ENCODE measurements around the gene UBE2E2.

Gene UBE2E2

DNA sequence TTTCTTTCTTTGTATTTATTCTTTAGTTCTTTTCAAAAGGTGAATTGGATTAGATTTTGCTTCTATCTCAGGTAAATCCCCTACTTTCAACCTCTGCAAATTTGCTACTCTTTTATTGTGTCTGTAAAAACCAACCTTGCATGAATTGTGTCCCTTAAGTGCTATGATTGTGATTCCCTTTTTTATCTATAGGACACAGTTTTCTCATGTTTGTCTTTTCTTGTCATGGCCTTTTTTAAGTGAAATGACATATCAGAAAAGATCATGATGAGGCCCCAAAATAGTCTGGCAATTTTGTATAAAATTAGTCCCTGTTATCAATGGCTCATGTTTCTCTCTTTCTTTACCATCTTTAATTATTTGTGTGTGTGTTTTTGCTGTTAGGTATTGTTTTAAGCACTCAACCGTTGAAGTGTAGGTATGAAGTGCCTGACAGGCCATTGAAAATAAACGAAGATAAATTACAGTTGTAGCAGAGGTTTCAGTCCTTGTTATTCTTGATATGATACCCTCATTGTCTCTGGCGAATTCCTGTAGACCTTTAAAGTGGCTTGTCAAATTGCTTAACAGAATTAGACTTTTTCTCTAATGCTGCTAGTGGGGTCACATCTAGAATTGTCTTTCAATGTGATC is 184.3 kb downstream of the UBE2E2 start:
- ATAC-seq, result no peak
- TF ChIP-seq SNAI2 (CRISPR knock-in tag; IDR thresholded peaks at IDR 0.05), result no peak
- TF ChIP-seq ARNTL (CRISPR knock-in tag; IDR thresholded peaks at IDR 0.05; ENCODE audit: borderline replicate concordance, low read depth), result no peak
- no peak for TF ChIP-seq ZFP3 (CRISPR knock-in tag; IDR thresholded peaks at IDR 0.05)
- TF ChIP-seq TCF4 (CRISPR knock-in tag; IDR thresholded peaks at IDR 0.05; ENCODE audit: borderline replicate concordance), result no peak
- TF ChIP-seq ESRRG (CRISPR knock-in tag; IDR thresholded peaks at IDR 0.05), result no peak
- TF ChIP-seq BACH2 (CRISPR knock-in tag; IDR thresholded peaks at IDR 0.05; ENCODE audit: borderline replicate concordance), result no peak

DNA sequence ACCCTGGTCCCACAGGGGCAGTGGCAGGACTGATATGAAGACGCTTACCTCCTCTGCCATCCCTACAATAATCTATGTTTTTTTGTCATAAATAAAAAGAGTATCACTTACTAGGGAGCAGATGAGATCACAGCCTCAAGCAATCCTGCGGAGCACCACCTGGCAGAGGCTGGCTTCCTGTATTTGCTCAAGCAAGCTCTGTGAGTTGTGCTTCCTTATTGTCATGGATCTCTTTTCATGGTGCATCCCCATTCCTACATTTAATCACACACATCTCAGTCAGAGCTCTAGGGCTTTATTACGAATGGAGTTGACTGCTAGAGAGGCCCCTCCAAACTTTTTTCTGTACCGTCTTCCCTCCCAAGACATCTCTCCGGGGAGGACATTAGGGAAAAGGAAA is 186.0 kb downstream of the UBE2E2 start:
- TF ChIP-seq ZNF565 (CRISPR knock-in tag; conservative IDR thresholded peaks at IDR 0.05; ENCODE audit: low read depth), result no peak
- no peak for TF ChIP-seq ZFP30 (CRISPR knock-in tag; IDR thresholded peaks at IDR 0.05)
- no peak for TF ChIP-seq ESRRG (CRISPR knock-in tag; IDR thresholded peaks at IDR 0.05)
- no peak for TF ChIP-seq BACH2 (CRISPR knock-in tag; IDR thresholded peaks at IDR 0.05; ENCODE audit: borderline replicate concordance)
- no peak for TF ChIP-seq PPARA (CRISPR knock-in tag; IDR thresholded peaks at IDR 0.05; ENCODE audit: borderline replicate concordance)
- TF ChIP-seq ZNF70 (CRISPR knock-in tag; IDR thresholded peaks at IDR 0.05), result no peak
- no peak for TF ChIP-seq OSR1 (CRISPR knock-in tag; IDR thresholded peaks at IDR 0.05)
- no peak for TF ChIP-seq ISL1 (CRISPR knock-in tag; IDR thresholded peaks at IDR 0.05)
- TF ChIP-seq TOX (CRISPR knock-in tag; IDR thresholded peaks at IDR 0.05; ENCODE audit: borderline replicate concordance), result no peak
- TF ChIP-seq, protein P1, sequence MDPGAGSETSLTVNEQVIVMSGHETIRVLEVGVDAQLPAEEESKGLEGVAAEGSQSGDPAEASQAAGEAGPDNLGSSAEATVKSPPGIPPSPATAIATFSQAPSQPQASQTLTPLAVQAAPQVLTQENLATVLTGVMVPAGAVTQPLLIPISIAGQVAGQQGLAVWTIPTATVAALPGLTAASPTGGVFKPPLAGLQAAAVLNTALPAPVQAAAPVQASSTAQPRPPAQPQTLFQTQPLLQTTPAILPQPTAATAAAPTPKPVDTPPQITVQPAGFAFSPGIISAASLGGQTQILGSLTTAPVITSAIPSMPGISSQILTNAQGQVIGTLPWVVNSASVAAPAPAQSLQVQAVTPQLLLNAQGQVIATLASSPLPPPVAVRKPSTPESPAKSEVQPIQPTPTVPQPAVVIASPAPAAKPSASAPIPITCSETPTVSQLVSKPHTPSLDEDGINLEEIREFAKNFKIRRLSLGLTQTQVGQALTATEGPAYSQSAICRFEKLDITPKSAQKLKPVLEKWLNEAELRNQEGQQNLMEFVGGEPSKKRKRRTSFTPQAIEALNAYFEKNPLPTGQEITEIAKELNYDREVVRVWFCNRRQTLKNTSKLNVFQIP (CRISPR knock-in tag; IDR thresholded peaks at IDR 0.05; ENCODE audit: borderline replicate concordance, low read depth), result no peak
- no peak for TF ChIP-seq RARB (CRISPR knock-in tag; IDR thresholded peaks at IDR 0.05)
- no peak for TF ChIP-seq ZFP3 (CRISPR knock-in tag; IDR thresholded peaks at IDR 0.05)
- TF ChIP-seq SNAI2 (CRISPR knock-in tag; IDR thresholded peaks at IDR 0.05), result no peak
- TF ChIP-seq, protein P2, sequence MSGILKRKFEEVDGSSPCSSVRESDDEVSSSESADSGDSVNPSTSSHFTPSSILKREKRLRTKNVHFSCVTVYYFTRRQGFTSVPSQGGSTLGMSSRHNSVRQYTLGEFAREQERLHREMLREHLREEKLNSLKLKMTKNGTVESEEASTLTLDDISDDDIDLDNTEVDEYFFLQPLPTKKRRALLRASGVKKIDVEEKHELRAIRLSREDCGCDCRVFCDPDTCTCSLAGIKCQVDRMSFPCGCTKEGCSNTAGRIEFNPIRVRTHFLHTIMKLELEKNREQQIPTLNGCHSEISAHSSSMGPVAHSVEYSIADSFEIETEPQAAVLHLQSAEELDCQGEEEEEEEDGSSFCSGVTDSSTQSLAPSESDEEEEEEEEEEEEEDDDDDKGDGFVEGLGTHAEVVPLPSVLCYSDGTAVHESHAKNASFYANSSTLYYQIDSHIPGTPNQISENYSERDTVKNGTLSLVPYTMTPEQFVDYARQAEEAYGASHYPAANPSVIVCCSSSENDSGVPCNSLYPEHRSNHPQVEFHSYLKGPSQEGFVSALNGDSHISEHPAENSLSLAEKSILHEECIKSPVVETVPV (CRISPR knock-in tag; IDR thresholded peaks at IDR 0.05), result no peak
- TF ChIP-seq TCF4 (CRISPR knock-in tag; IDR thresholded peaks at IDR 0.05; ENCODE audit: borderline replicate concordance), result no peak
- TF ChIP-seq ZNF8 (CRISPR knock-in tag; IDR thresholded peaks at IDR 0.05), result no peak
- TF ChIP-seq CSDC2 (CRISPR knock-in tag; IDR thresholded peaks at IDR 0.05), result no peak
- TF ChIP-seq, protein P3, sequence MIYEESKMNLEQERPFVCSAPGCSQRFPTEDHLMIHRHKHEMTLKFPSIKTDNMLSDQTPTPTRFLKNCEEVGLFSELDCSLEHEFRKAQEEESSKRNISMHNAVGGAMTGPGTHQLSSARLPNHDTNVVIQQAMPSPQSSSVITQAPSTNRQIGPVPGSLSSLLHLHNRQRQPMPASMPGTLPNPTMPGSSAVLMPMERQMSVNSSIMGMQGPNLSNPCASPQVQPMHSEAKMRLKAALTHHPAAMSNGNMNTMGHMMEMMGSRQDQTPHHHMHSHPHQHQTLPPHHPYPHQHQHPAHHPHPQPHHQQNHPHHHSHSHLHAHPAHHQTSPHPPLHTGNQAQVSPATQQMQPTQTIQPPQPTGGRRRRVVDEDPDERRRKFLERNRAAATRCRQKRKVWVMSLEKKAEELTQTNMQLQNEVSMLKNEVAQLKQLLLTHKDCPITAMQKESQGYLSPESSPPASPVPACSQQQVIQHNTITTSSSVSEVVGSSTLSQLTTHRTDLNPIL (CRISPR knock-in tag; IDR thresholded peaks at IDR 0.05; ENCODE audit: low read depth), result no peak
- TF ChIP-seq, protein P4, sequence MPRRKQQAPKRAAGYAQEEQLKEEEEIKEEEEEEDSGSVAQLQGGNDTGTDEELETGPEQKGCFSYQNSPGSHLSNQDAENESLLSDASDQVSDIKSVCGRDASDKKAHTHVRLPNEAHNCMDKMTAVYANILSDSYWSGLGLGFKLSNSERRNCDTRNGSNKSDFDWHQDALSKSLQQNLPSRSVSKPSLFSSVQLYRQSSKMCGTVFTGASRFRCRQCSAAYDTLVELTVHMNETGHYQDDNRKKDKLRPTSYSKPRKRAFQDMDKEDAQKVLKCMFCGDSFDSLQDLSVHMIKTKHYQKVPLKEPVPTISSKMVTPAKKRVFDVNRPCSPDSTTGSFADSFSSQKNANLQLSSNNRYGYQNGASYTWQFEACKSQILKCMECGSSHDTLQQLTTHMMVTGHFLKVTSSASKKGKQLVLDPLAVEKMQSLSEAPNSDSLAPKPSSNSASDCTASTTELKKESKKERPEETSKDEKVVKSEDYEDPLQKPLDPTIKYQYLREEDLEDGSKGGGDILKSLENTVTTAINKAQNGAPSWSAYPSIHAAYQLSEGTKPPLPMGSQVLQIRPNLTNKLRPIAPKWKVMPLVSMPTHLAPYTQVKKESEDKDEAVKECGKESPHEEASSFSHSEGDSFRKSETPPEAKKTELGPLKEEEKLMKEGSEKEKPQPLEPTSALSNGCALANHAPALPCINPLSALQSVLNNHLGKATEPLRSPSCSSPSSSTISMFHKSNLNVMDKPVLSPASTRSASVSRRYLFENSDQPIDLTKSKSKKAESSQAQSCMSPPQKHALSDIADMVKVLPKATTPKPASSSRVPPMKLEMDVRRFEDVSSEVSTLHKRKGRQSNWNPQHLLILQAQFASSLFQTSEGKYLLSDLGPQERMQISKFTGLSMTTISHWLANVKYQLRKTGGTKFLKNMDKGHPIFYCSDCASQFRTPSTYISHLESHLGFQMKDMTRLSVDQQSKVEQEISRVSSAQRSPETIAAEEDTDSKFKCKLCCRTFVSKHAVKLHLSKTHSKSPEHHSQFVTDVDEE (CRISPR knock-in tag; IDR thresholded peaks at IDR 0.05), result no peak
- TF ChIP-seq, protein P5, sequence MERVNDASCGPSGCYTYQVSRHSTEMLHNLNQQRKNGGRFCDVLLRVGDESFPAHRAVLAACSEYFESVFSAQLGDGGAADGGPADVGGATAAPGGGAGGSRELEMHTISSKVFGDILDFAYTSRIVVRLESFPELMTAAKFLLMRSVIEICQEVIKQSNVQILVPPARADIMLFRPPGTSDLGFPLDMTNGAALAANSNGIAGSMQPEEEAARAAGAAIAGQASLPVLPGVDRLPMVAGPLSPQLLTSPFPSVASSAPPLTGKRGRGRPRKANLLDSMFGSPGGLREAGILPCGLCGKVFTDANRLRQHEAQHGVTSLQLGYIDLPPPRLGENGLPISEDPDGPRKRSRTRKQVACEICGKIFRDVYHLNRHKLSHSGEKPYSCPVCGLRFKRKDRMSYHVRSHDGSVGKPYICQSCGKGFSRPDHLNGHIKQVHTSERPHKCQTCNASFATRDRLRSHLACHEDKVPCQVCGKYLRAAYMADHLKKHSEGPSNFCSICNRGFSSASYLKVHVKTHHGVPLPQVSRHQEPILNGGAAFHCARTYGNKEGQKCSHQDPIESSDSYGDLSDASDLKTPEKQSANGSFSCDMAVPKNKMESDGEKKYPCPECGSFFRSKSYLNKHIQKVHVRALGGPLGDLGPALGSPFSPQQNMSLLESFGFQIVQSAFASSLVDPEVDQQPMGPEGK (CRISPR knock-in tag; IDR thresholded peaks at IDR 0.05; ENCODE audit: borderline replicate concordance), result no peak
- no peak for ATAC-seq

DNA sequence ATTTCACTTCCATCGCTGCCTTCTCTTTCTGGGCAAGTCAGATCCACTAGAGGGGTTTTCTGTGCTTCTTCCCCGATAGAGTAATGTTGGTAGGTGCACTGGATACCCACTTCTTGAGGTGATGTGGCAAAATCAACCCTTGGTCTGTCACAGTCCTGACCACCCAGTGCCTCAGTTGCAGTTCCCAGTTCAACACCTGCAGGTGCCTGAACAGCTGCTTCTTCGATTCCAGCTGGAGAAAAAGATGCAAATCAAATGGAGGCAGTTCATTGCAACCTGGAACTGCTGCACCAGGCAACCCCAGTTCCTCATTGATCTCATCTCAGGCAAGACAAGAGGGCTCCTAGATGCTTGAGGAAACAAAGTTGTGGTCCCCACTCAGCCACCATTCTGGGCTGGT is 186.6 kb downstream of the UBE2E2 start:
- ATAC-seq, result no peak
- TF ChIP-seq OSR1 (CRISPR knock-in tag; IDR thresholded peaks at IDR 0.05) (no peak), ARNTL (CRISPR knock-in tag; IDR thresholded peaks at IDR 0.05; ENCODE audit: borderline replicate concordance, low read depth) (no peak), ZFP30 (CRISPR knock-in tag; IDR thresholded peaks at IDR 0.05) (no peak)
